NCI-H2029 treated with DMSO at 0.1 percent for 48 hours (cell line): ENCODE data around the gene SH3TC2.

Experiments used
- DNase-seq: peaks from one replicate; lab custom pipeline; 2025; lab: John Stamatoyannopoulos, UW

The SH3TC2 gene

DNA sequence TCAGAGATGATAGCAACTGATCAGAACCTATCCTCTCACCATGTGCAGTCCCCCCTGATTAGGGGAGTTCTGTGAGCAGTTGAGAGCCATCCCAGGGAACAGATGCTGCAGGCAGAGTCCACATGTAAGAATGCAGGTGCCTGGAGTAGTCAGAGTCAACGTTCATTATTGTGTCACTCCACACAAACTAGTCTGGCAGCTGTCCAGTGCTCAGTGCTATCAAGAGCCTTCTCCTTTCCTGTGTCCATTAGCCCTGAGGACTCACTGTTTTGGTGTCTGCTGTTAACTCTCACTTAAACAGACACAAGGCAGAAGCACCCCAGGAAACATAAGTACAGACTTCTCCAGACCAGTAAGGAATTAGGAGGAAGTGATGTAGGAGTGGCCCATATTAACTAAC is 2.5 kb downstream of the SH3TC2 start:
- peak; percentile 20 for DNase-seq

DNA sequence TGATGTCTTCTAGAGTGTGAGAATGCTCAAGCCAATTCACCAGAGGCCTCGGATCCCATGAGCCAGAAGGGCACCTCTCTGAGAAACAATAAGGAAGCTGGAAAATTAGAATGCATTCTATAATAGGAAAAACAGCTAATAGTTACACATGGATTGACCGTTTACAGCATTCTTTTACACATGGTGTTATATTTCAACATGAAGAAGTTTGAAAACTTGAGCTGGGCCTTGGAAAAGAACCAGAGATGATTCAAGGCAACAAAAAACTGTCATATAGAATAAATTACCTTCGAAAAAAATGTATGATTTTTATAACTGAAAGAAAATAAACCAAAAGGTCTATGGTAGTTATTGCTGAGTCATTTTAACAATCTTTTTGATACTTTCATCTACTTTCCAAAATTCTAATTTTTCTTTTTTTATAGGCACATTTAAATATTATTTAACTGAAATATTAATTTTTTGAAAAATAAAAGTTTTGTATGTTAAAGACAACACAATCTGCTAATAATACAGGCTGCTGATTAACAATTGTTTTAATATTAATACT is 6.2 kb downstream of the SH3TC2 start:
- no peak for DNase-seq

DNA sequence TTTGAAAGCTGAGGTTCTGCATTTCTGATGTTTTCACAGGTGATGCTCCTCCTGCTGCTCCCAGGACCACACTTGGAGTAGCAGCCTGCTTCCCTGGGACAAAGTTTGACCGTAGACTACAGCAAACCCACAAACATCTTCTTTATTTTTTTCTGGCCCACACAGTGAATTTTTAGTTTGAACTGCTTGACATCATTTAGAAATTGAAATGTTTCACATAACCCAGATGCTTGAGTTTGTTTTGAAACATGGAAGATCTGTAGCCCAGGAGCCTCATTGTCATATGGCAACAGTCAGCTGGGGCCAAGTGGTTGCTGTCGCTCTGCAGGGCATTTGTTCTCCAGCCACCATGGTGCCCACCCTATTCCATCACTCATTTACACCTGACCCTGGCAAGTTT is 8.4 kb downstream of the SH3TC2 start:
- DNase-seq: no peak

DNA sequence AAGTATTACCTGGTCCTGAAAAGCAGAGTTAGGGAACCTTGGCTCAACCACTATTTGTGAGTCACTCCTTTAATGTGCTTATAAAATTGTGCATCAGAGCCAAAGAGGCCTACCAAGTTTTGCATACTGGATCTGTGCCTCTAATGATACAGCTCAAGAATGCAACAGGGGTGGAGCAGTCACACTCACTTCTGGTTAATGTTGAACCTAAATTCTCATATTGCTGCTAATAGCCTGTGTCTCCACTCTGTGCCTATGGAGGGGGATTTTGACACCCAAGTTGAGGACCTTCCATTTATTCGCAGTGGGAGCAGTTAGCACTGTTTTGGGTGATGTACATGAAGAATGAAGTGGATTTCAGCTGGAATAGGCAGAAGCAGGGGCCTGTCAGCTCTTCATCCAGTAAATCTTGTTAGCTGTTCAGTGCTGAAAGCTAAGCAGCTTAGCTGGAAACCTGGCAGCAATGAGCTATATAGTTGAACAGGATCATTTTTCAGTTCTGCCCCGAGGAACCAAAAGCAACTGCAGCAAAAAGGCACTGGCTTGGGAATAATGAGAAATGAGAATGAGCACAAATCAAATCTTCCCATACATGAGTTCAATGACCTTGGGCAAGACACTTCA is 9.7 kb downstream of the SH3TC2 start:
- DNase-seq: no peak

DNA sequence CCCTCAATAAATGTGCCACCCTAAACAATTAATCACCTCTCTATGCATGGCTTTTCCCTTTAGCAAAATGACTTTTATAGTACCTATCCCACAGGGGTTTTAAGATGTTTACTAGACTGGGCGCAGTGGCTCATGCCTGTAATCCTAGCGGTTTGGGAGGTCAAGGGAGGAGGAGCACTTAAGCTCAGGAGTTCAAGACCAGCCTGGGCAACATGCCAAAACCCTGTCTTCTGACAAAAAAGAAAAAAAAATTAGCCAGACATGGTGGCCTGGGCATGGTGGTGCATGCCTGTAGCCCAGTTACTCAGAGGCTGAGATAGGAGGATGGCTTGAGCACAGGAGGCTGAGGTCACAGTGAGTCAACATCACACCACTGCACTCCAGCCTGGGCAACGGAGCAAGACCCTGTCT is 13.5 kb downstream of the SH3TC2 start:
- no peak for DNase-seq

DNA sequence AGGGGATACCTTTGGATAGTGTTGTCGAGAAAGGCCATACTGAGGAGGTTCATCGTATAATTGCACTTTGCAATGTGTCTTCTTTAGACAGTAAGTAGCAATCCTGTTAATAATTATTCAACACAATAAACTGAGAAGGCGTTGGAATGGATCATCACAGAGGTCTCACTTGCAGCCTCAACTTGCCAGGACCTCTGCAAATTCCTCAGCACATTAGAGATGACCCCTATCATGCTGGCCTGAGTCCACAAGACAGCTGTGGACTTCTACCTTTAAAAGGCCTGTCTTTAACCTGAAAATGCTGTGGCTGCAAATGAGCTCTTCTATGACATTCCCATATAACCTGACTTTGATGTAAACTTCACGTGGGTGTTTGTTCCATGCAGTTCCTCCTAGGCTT is 14.1 kb downstream of the SH3TC2 start:
- DNase-seq: no peak

DNA sequence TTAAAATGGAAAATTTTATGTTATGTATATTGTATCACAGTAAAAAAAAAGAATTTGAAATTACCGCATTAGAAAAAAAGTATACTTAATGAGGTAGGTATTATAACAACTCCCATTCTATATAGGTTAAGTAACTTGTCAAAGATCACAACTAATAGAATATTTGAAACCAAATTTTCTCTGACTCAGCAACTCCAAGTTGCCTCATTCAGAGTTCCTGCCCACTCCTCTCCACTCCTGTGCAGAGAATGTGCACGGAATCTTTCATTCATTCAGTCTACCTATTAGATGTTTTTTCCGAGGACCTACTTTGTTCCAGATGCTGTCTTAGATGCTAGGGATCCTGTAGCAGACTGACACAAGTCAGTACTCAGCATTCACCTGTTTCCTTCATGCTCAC is 15.4 kb downstream of the SH3TC2 start:
- DNase-seq: no peak

DNA sequence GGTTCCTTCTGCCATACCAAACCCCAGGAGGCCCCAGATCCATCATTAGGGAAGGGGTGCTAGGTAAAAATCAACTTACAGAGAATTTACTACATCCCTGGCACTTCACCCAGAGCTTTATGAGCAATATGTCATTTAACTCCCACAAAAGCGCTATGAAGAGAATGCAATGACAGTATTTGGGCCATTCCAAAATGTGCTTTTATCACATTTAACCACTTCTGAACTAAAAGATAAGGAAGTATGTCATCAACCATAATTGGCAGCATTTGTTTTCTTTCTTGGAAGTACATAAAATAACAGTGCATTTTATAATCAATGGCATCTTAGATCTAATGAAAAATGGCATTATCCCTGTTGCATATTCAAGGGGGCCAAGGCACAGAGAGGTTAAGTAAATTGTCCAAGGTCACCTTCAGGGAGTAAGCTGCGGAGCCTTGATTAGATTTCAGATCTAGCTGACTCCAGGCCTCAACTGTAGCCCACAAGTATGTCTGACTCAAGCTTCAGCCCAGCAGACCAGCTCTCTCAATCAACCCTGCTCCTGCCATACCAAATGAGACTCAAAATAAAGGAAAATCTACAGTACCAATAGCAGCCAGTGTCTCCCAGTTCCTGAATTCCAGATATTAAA is 16.5 kb downstream of the SH3TC2 start:
- DNase-seq: no peak

DNA sequence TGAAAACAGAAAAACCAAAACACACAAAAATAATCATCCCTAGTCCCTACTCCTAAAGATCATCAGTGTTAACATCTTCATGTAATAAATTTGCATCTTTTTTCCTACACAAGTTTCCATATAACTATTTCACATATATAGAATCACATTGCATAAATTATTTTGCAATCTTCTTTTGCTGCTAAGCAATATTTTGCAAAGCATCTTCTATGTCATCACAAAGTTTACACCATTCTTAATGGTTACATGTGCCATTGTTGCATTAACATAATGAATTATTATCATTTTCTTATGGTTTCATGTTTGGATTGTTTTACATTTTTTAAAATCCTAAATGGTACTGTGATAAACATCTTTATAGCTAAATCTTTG is 17.8 kb downstream of the SH3TC2 start:
- no peak for DNase-seq

DNA sequence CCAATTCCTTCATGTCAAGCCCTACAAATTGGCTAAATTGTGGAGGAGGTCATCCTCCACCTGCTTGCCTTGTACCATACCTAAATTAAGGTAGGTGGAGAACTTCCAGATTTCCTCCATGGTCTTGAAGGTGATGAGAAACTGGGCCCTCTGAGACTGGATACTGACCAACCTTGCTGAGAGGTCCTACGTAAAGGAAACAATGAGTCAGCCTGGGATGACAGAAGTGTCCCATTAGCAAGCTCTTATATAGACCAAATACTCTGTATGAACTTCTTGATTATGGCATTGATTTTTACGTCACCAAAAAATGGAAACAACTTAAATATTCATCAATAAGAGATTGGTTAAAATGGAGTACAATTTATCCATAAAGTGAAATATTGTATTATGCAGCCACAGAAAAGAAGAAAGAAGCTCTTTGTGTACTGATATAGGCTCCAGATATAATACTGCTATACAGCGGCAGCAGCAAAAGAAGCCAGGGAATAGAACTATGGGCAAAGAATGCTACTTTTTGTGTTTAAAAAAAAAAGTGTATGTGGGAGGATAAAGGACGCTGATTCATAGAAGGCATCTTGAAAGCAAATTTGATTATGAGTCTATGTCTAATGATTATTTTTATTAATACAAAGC is 18.3 kb downstream of the SH3TC2 start:
- DNase-seq: no peak

DNA sequence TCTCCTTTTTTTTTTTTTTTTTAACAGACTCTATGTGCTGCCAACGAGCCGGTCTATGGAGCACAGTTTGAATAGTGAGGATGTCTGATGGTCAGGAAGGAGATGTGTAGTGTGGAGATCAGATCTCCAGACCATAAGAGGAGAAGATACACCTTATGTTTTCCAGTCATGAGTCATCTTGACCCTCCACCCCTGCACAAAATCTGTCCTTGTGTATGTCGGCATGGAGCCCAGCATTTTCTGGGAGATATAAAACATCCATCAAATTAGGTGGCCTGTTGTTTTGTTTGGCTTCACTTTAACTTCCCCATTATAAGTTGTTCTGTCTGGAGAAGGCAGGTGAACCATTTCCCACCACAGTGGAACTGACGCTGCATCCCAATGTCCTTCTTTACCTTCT is 19.2 kb downstream of the SH3TC2 start:
- no peak for DNase-seq

DNA sequence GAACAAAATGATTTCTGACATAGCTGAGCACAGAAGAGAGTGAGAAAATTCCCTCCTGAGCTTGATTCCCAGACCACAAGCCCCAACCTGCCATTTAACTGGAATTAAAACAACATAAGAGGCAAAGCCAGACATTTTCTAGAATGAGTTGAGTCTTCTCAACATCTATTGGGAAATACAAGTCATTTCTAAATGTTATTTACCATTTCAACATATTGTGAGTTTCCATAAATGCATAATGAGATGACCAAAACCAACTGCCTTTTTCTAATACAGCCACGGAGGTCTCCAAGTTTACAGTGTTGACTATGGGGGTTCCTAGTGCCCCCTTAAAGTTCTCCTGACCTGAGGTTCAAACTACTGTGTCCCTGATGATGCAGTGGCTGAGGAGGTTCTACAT is 20.0 kb downstream of the SH3TC2 start:
- DNase-seq: no peak

DNA sequence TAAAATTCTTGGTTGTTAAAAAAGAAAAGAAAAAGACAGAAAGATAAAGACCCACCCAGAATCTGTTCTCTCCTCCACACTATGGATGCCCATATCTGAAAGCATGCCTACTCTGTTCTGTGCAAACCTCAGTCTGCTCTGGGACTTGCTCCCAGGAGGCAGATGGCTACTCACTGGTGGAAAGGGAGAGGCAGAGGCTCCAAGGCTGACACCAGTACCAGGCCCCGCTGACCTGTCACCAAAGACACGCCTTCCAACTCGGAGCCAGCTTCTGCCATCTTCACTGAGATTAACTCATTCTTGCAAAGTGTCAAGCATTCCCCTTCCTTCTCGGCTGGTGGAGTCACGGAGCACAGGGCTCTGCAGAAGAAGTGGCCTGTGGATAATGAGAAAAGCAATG is 21.6 kb downstream of the SH3TC2 start:
- DNase-seq: no peak

DNA sequence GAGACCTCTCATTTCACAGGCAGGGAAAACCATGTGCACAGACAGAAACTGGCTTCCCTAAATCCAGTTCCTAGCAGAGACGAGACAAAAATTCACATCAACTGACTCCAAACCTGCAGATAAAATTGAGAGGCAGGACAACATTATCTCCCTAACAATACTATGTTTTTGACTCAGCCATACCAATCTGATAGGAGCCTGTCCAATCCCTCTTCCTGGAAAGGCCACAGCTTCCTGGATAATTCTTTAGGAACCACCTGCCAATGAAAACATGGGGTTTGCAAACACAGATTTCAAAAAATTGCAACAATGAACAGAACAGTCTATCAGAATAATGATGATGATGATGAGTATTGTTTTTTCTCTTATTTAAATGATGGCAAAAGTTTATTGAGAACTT is 22.4 kb downstream of the SH3TC2 start:
- no peak for DNase-seq

DNA sequence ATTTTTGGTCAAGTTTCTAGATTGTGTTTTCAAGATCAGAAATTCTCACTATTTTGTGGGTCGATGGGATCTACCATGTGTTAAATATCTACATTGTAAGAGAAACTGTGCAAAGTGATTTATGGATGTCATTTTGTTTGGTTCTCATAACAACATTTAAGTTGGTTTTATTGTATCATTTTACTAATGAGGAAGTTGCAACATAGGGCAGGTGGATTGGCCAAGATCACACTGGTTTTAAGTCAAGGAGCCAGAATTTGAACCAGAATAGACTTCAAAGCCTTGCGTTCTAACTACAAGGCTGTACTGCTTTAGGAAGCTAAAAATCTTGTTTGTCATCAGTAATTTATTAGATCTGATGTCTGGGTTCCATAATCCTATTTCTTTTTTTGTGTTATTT is 23.4 kb downstream of the SH3TC2 start:
- no peak for DNase-seq

DNA sequence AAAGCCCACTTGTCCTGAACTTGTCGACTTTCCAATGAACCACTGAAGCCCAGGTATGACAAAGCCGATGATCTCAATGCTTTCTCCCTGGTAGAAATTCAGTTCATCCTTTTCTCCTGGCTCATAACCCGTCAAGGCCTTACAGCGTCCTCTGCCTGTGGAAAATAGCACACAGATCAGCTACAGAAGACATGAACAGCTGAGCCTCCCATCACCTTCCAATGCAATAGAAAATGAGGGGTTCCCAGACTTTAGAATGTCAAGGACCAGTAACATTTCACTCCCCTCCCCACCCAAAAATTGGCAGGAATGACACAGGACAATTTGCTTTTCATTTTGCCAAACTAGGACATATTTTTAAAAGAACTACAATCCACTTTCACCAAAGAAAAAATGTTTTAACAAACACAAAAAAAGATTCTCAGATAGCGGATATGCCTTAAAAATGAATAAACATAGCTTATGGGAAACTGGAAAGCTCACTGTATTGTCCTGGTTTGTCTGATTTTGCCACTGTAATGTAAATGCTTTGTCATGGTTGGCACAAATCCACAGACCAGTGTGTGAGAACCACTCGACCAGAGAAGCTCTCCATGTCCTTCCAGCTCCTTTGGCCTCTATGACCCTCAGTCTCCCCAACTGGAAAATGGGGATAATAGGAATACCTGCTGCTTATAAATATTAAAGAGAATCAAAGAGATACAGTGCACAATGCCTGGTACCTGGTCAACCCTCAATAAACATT is 24.4 kb downstream of the SH3TC2 start:
- DNase-seq: peak; percentile 17

DNA sequence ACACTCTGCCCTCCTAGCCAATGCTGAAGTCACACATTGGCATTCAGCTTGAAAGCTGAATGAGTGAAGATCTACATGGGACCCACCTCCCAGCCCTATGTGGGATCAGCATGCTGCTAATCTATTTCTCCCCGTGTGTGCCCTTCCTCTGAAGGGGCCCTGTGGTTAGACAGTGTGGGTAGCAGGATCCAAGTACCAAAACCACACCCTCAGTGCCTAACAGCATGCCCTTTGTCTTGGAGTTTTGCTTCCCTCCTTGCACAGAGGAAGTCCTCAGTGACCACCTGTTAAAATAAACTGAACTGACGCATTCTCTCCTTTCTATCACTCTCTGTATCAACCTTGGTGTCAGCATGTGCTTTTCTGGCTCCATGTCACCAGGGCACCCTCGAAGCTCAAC is 25.0 kb downstream of the SH3TC2 start:
- DNase-seq: no peak

DNA sequence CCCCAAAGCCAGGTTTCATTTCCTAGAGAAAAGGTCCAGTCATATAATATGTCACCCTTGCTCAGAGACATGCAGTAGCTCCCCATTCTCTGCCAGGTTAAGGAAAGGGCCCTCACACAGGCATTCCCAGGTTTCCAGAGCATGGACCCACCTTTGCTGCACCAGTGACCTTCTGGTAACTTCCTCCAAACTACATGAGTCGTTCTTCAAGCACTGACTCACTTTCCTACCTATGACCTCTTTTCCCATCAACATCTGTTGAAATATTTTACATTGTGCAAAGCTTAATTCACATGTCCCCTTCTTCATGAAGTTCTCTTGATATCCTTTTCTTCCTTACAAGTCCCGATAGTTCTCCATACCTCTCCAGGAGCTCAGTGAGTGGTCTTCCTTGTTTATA is 25.9 kb downstream of the SH3TC2 start:
- no peak for DNase-seq

DNA sequence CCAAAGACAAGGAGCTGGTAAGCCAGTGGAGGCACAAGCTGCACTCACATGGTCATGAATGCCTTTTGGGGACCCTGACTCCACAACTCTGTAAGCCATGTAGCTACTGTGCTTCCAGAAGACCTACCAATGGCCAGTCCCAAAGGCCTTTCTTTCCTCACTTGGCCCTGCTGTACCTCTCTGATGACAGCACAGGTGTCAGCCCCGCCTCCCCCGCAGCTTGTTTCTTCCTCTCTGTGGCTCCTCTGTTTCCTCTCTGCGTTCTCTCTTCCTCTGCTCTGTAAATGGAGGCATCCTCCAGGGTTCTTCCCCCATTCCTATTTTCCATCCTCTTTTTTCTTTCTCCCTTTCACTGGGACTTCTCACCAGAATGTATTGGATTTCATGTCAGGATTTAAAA is 26.7 kb downstream of the SH3TC2 start:
- no peak for DNase-seq

DNA sequence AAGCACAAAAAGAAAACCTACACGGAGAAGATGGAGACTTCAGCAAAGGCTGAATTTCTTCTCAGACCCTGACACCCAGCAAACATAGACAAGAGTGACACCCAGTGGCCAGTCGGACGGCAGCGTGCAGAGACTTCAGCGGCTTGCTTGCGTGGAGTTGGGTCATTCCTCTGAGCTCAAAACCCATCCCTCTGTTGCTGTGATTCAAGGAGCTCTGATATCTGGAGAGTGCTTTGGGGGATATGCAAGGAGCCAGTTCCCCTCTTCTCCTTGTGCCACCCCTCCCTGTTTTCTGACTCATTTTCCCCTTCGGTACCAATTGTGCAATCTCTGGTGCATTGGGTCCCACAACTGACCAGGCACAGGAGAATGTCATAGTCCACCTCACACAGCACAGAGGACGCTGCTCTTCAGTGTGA is 27.5 kb downstream of the SH3TC2 start:
- peak; percentile 63 for DNase-seq

DNA sequence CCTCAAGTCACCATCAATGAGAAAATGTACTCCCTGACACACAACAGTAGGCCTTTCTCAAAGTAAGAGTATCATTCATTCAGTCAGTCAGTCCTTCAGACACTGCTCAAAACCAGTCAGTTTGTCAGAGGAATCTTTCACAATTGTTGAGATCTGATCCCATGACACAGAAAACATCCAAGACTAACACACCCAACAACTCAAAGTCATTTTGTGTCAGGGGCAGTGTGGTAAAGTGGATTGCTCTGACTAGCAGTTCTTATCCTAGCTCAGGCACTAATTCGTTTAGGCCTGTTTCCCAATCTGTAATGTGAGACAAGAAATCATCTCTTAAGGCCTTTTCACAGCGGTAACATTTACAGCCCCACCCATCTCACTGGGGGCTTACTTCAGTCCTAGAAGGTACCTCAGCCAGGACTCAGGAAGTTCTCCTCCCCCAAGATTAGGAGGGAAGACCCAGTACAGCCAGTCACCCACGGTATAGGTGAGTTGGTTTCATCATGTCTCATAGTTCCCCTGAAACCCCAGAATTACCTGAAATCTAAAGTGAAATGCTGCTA is 31.9 kb downstream of the SH3TC2 start:
- no peak for DNase-seq

DNA sequence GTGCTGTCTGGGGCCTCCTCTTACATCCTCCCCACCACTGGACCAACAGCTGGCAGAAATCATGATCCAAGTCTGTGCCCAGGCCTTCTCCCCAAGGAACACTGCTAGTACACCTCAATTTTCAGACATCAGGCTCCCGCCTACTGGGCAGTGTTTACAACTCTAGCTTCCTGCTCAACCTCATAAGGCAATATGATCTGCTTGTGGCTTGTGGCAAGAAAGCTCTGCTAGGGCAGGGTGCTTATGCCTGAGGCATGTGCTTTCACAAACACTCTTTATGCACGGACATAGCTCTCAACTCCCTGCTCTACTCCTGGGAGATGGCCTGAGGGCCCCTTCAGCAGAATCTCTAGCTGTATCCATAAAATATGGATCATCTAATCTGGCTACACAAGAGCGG is 32.5 kb downstream of the SH3TC2 start:
- DNase-seq: no peak

DNA sequence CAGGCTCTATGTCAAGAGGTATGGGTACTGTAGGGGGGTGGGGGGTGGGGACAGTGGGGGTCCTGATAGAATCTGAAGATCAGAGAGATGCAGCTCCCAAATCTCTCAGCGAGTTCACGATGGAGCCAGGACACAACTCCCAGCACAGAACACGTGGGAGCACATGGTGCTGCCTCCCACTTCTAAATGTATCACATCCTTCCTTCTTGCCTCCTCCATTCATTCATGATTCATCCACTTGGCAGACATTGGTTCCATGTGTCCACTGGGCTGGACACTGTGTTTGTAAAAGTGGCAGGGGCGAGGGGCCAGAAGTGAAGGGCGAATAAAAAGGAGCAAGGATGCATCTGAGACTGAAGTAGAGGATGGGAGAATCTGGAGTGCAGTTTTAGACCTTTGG is 33.9 kb downstream of the SH3TC2 start:
- DNase-seq: no peak
